OCI-M2 (cell line): Measurements from ENCODE around the gene HHAT.

Experiments used
- DNase-seq: peaks from one replicate; lab custom pipeline; 2025; ENCODE audit not compliant: unreplicated experiment; lab: John Stamatoyannopoulos, UW

Gene HHAT

DNA sequence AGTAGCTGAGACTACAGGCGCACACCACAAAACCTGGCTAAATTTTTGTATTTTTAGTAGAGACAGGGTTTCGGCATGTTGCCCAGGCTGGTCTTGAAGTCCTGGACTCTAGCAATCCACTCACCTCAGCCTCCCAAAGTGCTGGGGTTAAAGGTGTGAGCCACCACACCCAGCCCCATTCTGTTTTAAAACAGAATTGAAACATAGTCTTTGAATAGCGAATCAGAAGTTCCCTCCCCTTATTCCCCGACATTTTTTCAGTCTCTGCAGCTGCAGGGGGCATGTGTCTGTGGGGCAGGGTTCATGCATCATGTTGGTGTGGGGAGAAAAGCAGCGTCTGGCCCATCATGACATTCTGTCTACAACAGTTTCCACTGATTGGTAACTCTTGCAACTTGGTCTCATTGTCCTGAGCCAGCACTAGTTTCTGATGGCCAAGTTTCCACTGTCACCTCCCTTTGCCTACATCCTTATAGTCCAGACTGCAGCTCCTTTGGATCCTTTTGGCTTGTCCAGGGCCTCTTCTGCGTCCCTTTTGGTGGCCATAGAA, 15.6 kb upstream of the HHAT start:
- no peak for DNase-seq

DNA sequence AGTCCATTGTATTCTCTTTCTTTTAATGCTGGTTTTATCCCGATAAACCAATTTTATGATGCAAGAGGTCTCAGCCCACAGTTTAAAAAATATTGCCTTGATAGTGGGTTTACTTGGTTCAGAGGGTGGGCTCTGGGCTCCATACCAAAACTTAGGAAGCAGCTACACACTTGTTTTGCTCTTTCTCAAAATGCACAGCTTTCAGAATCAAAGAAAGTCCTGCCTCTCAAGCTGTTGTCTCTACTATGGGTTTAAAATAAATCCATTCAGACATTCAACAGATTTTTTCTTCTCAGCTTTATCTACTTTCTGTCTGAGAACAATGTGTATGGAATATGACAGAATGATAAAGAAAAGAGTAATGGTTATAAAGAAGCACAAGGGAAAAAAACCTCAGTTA, 14.8 kb upstream of the HHAT start:
- DNase-seq: no peak

DNA sequence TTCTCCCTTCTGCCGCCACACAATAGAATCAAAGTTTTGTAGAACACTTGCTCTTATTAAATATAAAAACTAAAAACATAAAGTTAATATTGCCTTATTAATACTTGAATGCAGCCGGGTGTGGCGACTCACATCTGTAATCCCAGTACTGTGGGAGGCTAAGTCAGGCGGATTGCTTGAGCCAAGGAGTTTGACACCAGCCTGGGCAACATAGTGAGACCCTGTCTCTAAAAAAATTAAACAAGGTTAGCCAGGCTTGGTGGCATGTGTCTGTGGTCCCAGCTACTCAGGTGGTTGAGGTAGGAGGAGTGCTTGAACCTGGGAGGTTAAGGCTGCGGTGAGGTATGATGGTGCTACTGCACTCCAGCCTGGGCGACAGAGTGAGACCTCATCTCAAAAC, 13.2 kb upstream of the HHAT start:
- DNase-seq: no peak

DNA sequence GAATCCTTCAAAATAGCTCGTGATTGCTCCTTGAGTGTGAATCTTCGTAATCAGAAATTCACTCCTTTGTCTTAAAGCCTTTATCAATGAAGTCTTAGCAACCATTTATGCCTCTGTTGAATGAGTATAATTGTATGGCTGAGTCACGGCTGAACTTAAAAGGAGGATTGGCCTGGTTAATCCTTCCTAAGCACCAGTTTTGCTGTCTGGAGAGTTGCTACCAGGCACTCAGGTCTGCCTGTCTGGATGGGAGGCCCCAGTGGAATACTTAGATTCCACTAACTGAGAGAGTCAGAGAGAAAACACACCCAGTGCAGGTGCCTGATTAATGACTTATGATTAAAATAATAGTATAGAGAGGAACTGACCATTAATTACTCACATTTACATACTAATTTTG, 7.6 kb upstream of the HHAT start:
- no peak for DNase-seq

DNA sequence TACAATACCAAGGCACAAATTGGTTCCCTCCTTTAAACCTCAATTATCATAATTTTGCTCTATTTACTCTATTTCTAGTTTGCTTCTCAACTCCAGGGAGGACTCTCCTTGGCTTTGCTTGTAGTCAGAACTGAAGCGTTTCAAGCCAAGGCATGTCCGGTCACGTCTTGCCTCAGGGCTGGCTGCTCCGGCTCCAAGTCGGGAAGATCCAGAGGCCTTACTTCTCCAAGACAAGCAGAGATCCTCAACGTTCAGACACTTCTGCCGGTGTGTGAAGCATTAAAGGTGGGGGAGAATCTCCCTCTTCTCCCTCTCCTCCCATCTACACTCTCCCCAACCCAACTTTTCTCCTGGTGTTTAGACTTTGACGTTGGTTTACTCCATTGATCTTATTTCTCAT, 7.2 kb upstream of the HHAT start:
- no peak for DNase-seq

DNA sequence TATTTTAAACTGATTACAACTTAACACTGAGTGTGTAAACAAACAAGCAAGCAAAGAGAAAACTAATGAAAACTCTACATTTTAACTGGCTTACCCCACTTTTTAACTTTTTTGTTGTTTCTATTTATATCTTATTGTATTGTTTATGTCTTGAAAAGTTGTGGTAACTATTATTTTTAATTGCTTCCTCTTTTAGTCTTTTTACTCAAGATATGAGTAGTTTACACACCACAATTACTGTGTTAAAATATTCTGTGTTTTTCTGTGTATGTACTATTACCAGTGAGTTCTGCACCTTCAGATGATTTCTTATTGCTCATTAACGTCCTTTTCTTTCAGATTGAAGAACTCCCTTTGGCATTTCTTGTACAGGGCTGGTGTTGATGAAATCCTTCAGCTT, 4.7 kb upstream of the HHAT start:
- DNase-seq: no peak

DNA sequence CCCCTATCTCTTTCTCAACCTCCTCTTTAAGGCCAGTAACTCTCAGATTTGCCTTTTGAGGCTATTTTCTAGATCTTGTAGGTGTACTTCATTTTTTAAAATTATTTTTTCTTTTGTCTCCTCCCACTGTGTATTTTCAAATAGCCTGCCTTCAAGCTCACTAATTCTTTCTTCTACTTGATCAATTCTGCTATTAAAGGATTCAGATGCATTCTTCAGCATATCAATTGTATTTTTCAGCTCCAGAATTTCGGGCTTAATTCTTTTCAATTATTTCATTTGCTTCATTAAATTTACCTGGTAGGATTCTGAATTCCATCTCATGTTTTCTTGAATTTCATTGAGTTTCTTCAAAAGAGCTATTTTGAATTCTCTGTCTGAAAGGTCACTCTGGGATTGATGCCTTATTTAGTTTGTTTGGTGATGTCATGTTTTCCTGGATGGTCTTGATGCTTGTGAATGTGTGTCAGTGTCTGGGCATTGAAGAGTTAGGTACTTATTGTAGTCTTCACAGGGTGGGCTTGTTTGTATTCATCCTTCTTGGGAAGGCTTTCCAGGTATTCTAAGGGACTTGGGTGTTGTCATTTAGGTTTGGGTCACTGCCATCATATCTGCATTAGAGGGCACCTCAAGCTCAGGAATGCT, 3.6 kb upstream of the HHAT start:
- DNase-seq: no peak

DNA sequence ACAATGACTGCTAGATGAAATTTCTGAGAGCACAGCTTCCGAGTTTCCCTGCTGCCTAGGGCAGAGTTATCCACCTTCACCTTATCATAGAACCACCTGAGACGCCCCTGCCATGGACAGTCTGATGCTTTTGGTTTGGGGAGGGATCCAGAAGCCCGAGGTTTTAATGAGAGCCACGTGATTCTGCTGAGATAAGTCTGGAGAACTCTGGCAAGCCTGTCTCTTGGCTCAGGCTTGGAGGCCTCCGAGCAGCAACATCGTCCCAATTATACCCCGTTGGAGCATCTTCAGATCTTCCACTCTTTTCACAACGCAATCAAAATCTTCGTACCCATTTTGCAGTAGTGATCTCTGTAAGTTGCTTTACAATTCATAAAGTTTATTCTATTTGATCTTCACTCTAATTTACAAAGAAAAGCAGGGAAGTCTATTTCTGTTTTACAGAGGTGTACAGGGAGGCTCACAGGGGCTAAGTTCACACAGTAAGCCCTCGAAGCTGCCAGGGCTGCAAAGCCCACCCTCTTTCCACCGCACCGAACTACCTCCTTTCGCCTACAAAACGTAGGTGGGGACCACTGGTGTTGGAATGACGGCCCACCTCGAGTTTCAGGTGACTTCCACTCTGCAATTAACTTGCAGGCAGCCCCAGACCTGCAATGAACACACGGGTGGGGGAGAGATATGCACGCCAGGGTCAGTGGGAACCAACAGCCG, 513 bp upstream of the HHAT start:
- no peak for DNase-seq

DNA sequence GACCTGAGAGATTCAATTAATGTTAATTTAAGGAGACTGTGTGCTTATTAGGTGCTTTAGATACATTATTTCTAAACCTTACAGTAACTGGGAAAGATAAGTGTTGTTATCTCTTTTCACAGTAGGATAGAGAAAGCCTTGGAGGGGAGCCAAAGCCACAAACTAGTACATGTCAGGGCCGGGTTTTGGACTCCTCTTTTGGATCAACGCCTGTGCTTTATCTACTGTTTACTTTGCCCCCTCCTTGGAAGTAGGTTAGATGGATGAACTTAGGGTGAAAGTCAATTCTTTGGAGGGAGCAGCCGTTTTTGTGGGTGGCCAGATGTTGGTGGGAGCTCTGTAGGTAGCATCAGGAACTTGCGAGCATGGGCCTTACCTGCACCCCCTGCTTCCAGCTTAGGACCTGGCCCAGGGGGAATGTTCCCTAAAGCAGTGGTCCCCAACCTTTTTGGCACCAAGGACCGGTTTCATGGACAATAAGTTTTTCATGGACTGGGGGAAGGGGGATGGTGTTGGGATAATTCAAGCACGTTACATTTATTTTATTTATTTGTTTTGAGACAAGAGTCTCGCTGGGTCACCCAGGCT, 1.7 kb downstream of the HHAT start:
- DNase-seq: no peak

DNA sequence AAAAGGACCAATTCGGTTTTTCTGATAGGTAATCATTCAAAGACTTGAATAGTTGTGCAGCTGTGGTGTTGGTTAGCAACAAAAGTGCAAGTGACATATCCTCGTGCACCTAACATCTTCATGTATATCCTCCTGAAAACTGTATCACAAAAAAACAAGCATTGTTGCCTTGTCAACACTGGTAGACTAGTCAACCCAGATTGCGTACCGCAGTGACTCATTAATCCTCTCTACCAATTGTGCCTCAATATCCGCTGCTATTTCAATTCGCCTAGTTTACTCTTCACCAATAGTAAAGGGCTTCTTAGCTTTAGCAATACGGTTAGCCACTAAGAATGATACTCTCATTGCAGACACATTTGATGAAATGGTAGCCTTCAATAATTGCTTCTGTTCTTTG, 3.5 kb downstream of the HHAT start:
- no peak for DNase-seq

DNA sequence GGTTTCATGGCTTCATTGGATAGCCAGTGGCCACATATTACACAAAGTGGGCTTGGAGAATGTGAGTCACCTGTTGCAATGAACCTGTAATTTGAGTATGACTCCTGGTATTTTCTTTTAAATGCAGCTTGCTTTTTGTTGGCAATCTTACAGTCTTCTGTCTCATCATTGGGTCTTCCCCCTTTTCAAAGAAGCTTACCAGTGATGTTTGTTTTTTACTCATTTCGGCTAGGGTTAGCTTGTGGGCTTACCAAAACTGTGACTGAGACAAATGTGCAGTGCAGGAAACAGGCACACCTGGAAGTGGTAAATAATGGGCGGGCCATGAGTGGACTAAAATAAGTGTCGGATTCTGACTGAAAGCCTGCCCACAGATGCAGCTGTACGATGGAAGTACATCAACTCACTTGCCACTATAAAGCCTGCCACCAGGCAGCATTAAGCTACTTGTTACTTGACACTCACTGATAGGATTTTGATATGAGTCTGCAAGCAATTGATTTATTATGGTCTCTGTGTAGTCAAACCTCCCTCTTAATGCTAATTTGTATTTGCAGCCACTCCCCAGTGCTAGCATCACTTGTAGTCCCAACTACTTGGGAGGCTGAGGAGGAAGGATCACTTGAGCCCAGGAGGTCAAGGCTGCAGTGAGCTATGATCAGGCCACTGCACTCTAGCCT, 4.2 kb downstream of the HHAT start:
- DNase-seq: no peak

DNA sequence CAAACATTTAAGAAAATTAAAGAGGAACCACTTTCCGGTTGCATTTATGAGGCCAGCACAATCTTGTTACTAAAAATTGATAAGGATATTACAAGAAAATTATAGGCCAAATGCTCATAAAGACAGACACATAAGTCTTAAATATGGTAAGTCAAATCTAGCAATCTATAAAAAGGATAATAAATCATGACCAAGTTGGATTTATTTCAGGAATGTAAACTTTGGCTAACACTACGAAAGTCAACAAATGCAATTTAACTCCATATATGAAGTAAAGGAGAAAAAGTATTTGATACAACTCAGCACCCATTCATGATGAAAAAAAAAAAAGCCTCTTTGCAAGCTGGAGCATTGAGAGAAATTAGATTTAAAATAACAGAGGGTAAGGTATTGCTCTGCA, 6.3 kb downstream of the HHAT start:
- DNase-seq: no peak

DNA sequence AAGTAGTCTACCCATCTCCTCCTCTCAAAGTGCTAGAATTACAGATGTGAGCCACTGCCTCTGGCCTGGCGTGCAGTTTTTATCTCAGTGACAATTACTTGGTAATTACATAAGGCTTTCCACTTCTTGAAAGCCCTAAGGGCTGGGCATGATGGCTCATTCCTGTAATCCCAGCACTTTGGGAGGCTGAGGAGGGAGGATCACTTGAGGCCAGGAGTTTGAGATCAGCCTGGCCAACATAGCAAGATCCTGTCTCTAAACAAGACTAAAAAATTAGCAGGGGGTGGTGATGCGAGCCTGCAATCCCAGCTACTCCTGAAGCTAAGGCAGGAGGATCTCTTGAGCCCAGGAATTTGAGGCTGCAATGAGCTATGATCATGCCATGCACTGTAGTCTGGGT, 7.7 kb downstream of the HHAT start:
- DNase-seq: no peak

DNA sequence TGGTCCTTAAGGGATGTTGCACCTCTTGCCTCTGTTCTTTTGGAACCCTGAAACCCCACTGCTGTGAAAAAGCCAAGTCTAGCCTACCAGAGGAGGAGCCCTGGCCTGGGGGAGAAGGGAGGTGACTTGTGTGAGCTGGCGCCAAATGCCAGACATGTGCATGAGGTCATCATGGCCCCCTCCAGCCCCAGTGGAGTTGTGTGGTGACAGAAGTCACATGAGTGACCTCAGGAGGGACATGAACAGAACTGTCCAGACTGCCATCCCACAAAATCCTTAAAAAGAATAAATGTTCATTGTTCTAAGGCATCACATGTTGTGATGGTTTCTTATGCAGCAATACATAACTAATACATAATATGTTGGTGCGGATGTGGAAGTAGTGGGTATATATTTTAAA, 10.8 kb downstream of the HHAT start:
- no peak for DNase-seq

DNA sequence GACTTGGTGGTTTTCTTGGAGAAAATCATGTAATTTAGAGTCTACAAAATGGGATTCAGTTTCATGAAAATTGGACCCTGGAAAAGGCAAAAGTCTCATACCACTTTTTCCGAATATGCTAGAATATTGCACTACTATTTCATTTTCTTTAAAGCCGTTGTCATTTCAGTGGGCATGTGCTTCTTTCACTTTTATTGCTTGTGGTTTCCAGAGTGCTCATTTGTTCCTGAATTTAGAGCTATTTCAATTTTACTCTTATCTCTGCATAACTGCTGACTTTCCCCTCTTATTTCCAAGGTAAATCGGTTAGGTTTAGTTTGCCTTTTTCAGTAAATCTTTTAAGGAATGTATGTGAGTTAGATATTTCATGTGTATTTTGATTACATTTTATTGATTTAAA, 11.6 kb downstream of the HHAT start:
- DNase-seq: no peak

DNA sequence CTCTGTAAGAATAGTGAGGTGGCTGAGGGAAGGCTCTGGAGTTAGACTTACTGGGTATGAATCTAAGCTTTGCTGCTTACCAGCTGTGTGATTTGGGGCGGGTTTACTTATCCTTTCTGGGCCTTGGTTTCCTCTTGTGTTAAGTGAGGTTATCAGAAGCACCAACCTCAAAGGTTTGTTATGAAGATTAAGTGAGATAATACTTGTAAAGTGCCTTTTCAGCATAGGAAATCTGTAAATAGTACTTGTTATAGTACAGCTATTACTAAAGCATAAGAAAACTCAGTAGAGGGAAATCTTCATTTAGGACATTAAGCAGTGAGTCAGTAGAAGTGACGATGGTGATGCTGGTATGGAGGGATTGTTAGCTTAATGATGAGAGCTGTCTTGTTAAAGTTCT, 12.1 kb downstream of the HHAT start:
- DNase-seq: no peak

DNA sequence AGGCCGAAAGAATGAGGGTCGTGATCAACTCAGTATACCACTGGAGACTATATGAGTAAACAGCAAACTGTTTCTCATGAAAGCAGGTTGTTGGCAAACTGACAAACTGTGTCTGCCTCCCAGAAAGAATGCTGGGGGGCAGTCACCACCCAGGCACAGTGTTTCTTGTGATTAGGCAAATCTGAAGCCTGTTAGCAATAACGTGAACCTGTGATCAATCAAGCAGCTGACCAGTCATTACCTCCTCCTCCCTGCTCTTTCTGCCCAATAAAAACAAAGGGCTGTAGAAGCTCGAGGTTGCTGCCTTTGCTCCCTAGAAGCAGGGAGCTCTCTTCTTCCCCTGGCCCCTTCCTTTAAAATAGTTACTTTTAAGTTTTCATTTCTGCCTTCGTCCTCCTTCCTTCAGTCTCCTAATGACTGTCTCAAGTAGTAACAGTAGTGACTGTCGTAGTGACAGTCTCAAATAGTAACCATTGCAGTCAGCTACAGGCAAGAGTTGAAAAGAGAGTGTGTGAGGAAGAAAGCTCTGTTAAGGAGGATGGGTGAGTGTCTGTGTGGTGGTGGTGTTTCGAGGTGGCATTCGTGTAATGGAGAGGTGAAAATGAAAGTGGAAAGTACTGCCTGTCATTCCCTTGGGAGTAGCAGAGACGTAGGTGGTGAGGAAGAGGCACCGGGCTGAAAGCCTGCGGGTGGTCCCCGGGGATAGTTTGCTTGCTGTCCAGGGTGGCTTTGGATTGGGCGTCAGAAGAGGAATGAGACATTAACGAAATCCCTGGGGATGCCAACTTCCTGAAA, 14.5 kb downstream of the HHAT start:
- DNase-seq: no peak

DNA sequence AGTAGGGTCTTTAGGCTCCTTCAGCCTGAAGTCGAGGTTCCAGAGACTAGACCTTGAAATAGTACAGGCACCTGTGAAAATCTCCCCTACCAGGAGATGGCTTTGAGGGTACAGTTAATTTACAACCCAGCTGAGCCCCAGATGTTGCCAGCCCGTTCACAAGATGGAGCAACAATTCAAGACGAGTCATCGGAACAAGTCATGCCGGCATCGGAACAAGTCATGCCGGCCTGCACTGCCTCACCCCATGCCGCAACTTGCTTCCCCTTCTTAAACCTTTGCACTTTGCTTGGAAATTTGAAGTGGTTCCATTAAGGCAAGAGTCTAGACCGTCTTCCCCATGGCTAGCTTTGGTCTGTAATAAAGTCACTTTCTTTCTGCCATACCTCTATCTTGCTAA, 16.0 kb downstream of the HHAT start:
- DNase-seq: no peak

DNA sequence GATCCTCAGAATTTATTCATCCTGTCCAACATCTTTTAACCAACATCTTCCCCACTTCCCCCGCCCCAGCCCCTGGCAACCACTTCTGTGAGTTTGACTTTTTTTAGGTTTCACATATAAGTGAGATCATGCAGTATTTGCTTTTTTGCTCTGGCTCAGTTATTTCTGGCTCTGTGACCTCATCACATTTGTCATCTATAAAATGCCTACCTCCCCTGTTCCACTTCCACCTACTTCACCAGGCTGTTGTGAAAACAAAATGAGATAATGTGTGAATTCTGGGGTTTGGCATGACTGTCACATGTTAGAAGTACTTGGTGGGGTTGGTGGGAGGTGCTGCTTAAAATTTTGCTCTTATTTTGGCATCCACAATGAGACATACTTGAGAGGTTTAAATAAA, 18.4 kb downstream of the HHAT start:
- DNase-seq: no peak

DNA sequence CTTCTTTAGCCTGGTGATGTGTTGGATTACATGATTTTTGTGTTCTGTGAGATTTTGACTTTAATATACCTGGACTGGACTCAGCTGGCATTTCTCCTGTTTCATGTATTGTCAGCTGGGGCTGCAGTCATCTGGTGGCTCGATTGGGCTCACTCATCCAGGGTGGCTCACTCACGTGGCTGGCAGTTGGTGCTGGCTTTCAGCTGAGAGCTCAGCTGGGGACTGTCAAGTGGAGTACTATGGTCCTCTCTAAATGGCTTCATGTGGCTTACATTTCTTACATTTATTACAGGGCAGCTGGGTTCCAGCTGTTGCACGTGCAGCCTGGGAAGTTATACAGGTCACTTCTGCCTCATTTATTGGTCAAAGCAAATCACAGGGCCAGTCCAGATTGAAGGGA, 22.8 kb downstream of the HHAT start:
- no peak for DNase-seq

DNA sequence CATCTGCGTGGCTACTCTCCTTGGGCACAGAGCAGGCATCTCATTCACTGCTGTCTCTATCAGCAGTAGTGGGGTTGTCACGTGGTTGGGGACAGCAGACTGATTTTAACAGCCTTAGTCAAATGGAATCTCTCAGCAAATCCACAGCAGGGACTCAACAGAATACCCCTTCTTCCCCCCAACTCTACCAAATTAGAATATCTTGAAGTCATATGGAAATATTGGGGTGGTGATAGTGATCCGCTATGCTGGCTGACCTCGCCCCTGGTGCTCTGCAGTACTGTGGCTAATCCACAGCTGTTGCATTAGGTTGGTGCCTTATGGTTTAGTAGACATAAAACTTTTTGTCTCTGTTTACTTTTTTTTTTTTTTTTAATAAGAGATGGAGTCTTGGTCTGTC, 23.9 kb downstream of the HHAT start:
- DNase-seq: no peak
